Measurements from ENCODE around the gene CADPS2. TPM values are rescaled to one million over a fixed set of nuclear protein-coding genes. Genes with fewer than 3 reads are reported as not detected.
A peak's percentile ranks its signal among the peaks of the same experiment; 100 is the strongest.

The CADPS2 gene
- total and polyA plus RNA-seq, 8 donors, result 34.2 to 83.4 (median 64.6) TPM

DNA sequence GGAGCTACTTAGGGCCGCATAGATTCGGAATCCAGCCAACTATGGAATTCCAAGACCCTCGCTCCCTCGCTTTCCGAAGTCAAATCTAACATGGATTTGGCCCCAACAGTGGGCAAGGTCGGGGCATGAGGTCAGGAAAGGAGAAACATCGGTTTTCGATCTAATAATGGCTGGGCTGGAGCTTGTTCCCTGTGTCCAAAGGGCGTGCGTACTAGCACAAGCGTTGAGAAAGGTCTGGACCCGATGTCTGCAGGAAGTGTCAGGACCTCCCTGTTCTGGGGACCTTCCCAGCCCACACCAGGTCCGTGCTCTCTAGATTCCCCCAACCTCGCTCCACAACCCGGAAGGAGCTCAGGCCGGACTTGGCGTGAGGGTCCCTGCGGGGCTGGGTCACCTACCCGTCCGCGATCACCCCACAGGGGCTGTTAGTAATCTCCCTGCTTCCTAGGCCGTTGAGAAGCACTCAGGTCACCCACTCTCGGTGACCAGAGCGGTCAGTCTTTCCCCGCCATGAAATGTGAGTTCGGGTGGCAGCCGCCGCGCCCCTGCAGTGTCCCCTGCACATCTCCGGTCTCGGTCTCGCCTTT lies 586.5 kb downstream of the CADPS2 start:
- TF ChIP-seq, protein P1, sequence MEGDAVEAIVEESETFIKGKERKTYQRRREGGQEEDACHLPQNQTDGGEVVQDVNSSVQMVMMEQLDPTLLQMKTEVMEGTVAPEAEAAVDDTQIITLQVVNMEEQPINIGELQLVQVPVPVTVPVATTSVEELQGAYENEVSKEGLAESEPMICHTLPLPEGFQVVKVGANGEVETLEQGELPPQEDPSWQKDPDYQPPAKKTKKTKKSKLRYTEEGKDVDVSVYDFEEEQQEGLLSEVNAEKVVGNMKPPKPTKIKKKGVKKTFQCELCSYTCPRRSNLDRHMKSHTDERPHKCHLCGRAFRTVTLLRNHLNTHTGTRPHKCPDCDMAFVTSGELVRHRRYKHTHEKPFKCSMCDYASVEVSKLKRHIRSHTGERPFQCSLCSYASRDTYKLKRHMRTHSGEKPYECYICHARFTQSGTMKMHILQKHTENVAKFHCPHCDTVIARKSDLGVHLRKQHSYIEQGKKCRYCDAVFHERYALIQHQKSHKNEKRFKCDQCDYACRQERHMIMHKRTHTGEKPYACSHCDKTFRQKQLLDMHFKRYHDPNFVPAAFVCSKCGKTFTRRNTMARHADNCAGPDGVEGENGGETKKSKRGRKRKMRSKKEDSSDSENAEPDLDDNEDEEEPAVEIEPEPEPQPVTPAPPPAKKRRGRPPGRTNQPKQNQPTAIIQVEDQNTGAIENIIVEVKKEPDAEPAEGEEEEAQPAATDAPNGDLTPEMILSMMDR (IDR thresholded peaks at IDR 0.05), result no peak

DNA sequence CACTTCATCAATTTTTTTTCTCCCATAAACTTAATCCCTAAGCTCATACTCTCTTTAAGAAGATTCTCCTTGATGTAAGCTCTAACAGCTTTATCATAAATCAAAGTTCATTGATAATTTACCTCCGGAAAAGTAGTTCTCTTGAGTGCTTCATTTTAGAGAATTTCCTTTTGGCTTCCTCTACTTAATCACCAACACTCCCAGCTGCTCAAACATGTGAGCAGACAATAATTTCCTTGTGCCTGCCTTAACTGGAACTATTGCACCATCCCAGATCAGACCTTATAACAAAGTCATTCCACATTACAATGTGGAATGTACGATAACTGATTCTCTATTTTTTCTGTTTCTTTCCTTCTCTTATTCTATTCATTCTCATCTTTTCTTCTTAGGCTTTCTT lies 587.6 kb downstream of the CADPS2 start:
- H3K27me3 ChIP-seq, result peaks cover 57 to 86% of the 10 kb centered on the region in 2 donors
- DNase-seq (no peak), ATAC-seq (no peak)
- H3K36me3 ChIP-seq, result no peaks in the 10 kb centered on the region
- H3K27ac ChIP-seq, result no peak overlapping the region
- no peak overlapping the region for H3K4me3 ChIP-seq
- H3K9me3 ChIP-seq, result no peaks in the 10 kb centered on the region
- H3K4me1 ChIP-seq, result peaks cover 0 to 3% of the 10 kb centered on the region in 2 donors
- TF ChIP-seq, protein P1 (IDR thresholded peaks at IDR 0.05), result no peak
- intact Hi-C loops (cut with DNase I), result no loop called here

More for the DNA sequence above, 586.5 kb downstream of the CADPS2 start:
- DNase-seq, result no peak
- H3K36me3 ChIP-seq, result no peaks in the 10 kb centered on the region
- no peak overlapping the region for H3K27ac ChIP-seq
- no peak overlapping the region for H3K4me3 ChIP-seq
- peak; percentile 6 for ATAC-seq
- no peaks in the 10 kb centered on the region for H3K9me3 ChIP-seq
- intact Hi-C loops (cut with DNase I), result no loop called here
- peaks cover 0 to 3% of the 10 kb centered on the region in 2 donors for H3K4me1 ChIP-seq
- H3K27me3 ChIP-seq, result peaks cover 68 to 97% of the 10 kb centered on the region in 2 donors

DNA sequence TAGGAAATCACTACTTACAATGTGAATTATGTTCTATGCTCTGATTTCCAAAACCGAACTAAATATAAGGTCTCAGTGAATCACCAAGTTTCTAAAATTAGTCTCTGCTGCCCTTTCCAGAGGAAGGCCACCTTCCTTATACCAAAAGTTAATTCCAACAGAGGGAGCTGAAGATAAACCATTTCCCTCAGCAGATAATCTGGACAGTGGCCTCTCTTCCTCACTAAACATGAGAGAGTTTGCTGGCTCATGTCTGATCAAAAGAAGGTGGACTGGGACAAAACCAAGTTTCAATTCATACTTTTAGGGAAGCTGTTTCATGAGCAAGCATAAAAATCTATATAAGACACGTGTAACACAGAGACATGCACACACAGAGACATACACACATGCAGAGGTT lies 588.1 kb downstream of the CADPS2 start:
- Histone ChIP-seq H3K27me3 (peaks cover 54 to 81% of the 10 kb centered on the region in 2 donors), H3K36me3 (no peaks in the 10 kb centered on the region), H3K4me3 (no peak overlapping the region), H3K27ac (no peak overlapping the region), H3K9me3 (no peaks in the 10 kb centered on the region), H3K4me1 (peaks cover 0 to 3% of the 10 kb centered on the region in 2 donors)
- no peak for ATAC-seq
- TF ChIP-seq, protein P1 (IDR thresholded peaks at IDR 0.05), result no peak
- intact Hi-C loops (cut with DNase I), result no loop called here
- no peak for DNase-seq

DNA sequence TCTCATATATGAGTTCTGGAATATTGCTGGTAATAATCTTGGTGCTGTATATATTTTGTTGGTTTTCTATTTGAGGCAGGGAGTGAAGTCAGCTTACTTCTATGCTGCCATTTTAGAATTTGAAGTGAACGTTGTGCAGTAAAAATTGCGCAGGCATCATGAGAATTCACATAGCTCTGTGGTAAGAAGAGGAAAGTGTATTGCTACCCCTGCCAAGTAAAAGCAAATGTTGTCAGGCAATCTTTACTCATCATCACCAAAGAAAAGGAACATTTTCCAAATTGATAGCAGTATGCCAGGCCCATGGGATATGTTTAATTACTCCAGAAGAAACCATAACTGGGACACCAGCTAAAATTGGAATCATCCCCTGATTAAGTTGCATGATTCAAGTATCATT lies 595.1 kb downstream of the CADPS2 start:
- TF ChIP-seq, protein P1 (IDR thresholded peaks at IDR 0.05), result no peak
- no peak for DNase-seq
- Histone ChIP-seq H3K9me3 (peaks cover 0 to 8% of the 10 kb centered on the region in 2 donors), H3K27ac (no peak overlapping the region), H3K4me1 (no peaks in the 10 kb centered on the region), H3K4me3 (no peak overlapping the region), H3K27me3 (peaks cover 0 to 12% of the 10 kb centered on the region in 2 donors), H3K36me3 (no peaks in the 10 kb centered on the region)
- intact Hi-C loops (cut with DNase I), result no loop called here
- no peak for ATAC-seq

DNA sequence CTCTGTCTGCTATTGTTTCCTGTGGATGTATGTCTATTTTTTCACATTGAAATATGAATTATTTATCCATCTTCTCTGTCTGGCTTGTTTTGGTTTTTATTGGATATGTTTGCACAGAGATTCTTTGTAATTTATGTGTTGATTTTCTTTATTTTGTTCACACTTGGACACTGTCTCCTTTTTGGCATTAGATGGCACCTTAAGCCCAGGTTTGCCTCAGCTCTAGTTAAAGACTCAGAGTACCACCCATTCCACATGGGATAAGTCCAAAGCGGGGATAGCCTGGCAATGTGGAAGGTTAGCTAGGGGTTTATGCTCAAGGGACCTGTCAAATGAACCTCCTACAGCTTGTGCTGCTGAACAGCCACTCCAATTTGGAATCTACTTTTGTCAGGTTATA lies 595.8 kb downstream of the CADPS2 start:
- ATAC-seq, result no peak
- no peak for DNase-seq
- Histone ChIP-seq H3K36me3 (no peaks in the 10 kb centered on the region), H3K27ac (no peak overlapping the region), H3K27me3 (peaks cover 0 to 5% of the 10 kb centered on the region in 2 donors), H3K4me1 (no peaks in the 10 kb centered on the region), H3K9me3 (peaks cover 0 to 8% of the 10 kb centered on the region in 2 donors), H3K4me3 (no peak overlapping the region)
- TF ChIP-seq, protein P1 (IDR thresholded peaks at IDR 0.05), result no peak
- intact Hi-C loops (cut with DNase I), result no loop called here
